H1 (cell line): Measurements from ENCODE around the gene PAXIP1. TPM values are rescaled to one million over a fixed set of nuclear protein-coding genes. Genes with fewer than 3 reads are reported as not detected.

Experiments used
- CTCF ChIA-PET: fragments of 300-600 bp; sonication (Branson Sonifier 250); formaldehyde crosslinking; loops from one replicate; lab custom pipeline; 2021; ENCODE audit not compliant: partially characterized antibody; lab: Charles Lee
- POLR2A ChIA-PET: fragments of 300-600 bp; sonication (Branson Sonifier 250); formaldehyde crosslinking; loops from one replicate; lab custom pipeline; 2021; ENCODE audit warnings: inconsistent platforms; ENCODE audit not compliant: partially characterized antibody; lab: Charles Lee
- DNase-seq, 2 experiments: peaks; one replicate each; pipeline versions ENCODE4 v3.0.0 to v3.0.0-alpha.2; 2010 to 2022; ENCODE audit warnings: low spot score in 2 of 2, low read depth in 1 of 2, mixed read lengths in 1 of 2
- FAIRE-seq: peaks from 2 replicates; lab custom pipeline; 2011; peaks lifted over from hg19 to GRCh38; lab: Jason Lieb, UNC
- H2AFZ ChIP-seq: 2 replicates; pipeline ENCODE4 v1.8.1; 2012; ENCODE audit warnings: low read length, inconsistent platforms
- H2AK5ac ChIP-seq: 2 replicates; pipeline ENCODE4 v1.6.1; 2013; ENCODE audit warnings: low read depth, low read length
- H2BK120ac ChIP-seq: replicated peaks from 2 replicates; pipeline ENCODE3; 2013; ENCODE audit warnings: low read depth, low read length, inconsistent platforms
- H2BK12ac ChIP-seq: 2 replicates; pipeline ENCODE4 v1.6.1; 2013; ENCODE audit warnings: low read depth, low read length
- H2BK15ac ChIP-seq: 2 replicates; pipeline ENCODE4 v1.6.1; 2013; ENCODE audit warnings: low read length
- H2BK20ac ChIP-seq: 2 replicates; pipeline ENCODE4 v1.6.1; 2013; ENCODE audit warnings: low read length
- H2BK5ac ChIP-seq: 2 replicates; pipeline ENCODE4 v1.6.1; 2013; ENCODE audit warnings: low read depth, low read length
- H3K14ac ChIP-seq: 2 replicates; pipeline ENCODE4 v1.6.1; 2013; ENCODE audit warnings: inconsistent platforms; ENCODE audit not compliant: insufficient read length
- H3K18ac ChIP-seq: 2 replicates; pipeline ENCODE4 v1.6.1; 2013; ENCODE audit warnings: low read length; ENCODE audit errors: extremely low read depth
- H3K23ac ChIP-seq: 2 replicates; pipeline ENCODE4 v1.6.1; 2013; ENCODE audit warnings: inconsistent platforms; ENCODE audit not compliant: insufficient read length
- H3K23me2 ChIP-seq: 2 replicates; pipeline ENCODE4 v1.6.1; 2013; ENCODE audit warnings: low read depth, low read length
- H3K27ac ChIP-seq: 2 replicates; pipeline ENCODE4 v1.6.1; 2011; ENCODE audit warnings: low read depth, low read length, inconsistent platforms
- H3K27me3 ChIP-seq, 4 experiments: replicated peaks in 1 of 4; 1 replicate in 1 of 4; 2 replicates in 3 of 4; pipeline versions ENCODE4 v1.6.1 to v1.8.1; 2011 to 2013; ENCODE audit warnings: low read length in 3 of 4, mild to moderate bottlenecking in 3 of 4, inconsistent platforms in 2 of 4, mixed read lengths in 2 of 4, moderate library complexity in 1 of 4; ENCODE audit not compliant: control insufficient read depth in 3 of 4, insufficient read depth in 3 of 4; ENCODE audit errors: extremely low read depth in 1 of 4
- H3K36me3 ChIP-seq, 4 experiments: 2 replicates each; pipeline versions ENCODE4 v1.6.1 to v1.8.1; 2011 to 2013; ENCODE audit warnings: mild to moderate bottlenecking in 4 of 4, low read length in 3 of 4, moderate library complexity in 2 of 4, control low read depth in 1 of 4, inconsistent platforms in 1 of 4; ENCODE audit not compliant: insufficient read depth in 4 of 4, control insufficient read depth in 2 of 4
- H3K4ac ChIP-seq: replicated peaks from 2 replicates; pipeline ENCODE3; 2013; ENCODE audit warnings: low read length, low read depth, mixed read lengths, inconsistent platforms; ENCODE audit not compliant: insufficient read length
- H3K4me1 ChIP-seq, 4 experiments: replicated peaks in 1 of 4; 1 replicate in 1 of 4; 2 replicates in 3 of 4; pipeline versions ENCODE4 v1.6.1 to v1.8.1; 2011 to 2013; ENCODE audit warnings: low read length in 3 of 4, inconsistent platforms in 2 of 4, mixed read lengths in 1 of 4; ENCODE audit not compliant: insufficient read depth in 4 of 4, control insufficient read depth in 3 of 4
- H3K4me2 ChIP-seq, 2 experiments: 2 replicates each; pipeline versions ENCODE4 v1.6.1 to v1.8.1; 2011 to 2013; ENCODE audit warnings: low read depth in 2 of 2, low read length in 2 of 2, control low read depth in 1 of 2, inconsistent platforms in 1 of 2, mild to moderate bottlenecking in 1 of 2; ENCODE audit not compliant: insufficient read depth in 1 of 2
- H3K4me3 ChIP-seq, 4 experiments: fragments of 200-600, 300-600 bp in 1 of 4; sonication (generic), shearing (Covaris generic), sonication (Bioruptor Twin) in 1 of 4; 2 replicates each; pipeline versions ENCODE4 v1.5.1 to v1.8.1; 2011 to 2016; ENCODE audit warnings: low read length in 4 of 4, low read depth in 3 of 4, control low read depth in 2 of 4, inconsistent platforms in 2 of 4, mild to moderate bottlenecking in 2 of 4, mixed read lengths in 1 of 4, moderate library complexity in 1 of 4; ENCODE audit not compliant: insufficient read depth in 2 of 4; ENCODE audit errors: extremely low read depth in 1 of 4
- H3K56ac ChIP-seq: replicated peaks from 2 replicates; pipeline ENCODE3; 2013; ENCODE audit warnings: low read depth, mild to moderate bottlenecking, mixed read lengths, low read length, inconsistent platforms; ENCODE audit not compliant: insufficient read length
- H3K79me1 ChIP-seq: 2 replicates; pipeline ENCODE4 v1.6.1; 2013; ENCODE audit warnings: low read depth, low read length, control low read depth
- H3K79me2 ChIP-seq, 2 experiments: 2 replicates each; pipeline versions ENCODE4 v1.6.1 to v1.8.1; 2012 to 2013; ENCODE audit warnings: low read length in 2 of 2, mild to moderate bottlenecking in 2 of 2, inconsistent platforms in 1 of 2; ENCODE audit not compliant: insufficient read depth in 2 of 2, control insufficient read depth in 1 of 2
- H3K9ac ChIP-seq, 4 experiments: replicated peaks in 1 of 4; 1 replicate in 1 of 4; 2 replicates in 3 of 4; pipeline versions ENCODE4 v1.6.1 to v1.8.1; 2011 to 2013; ENCODE audit warnings: low read depth in 3 of 4, low read length in 3 of 4, control low read depth in 2 of 4, mild to moderate bottlenecking in 2 of 4, moderate library complexity in 2 of 4, inconsistent platforms in 1 of 4; ENCODE audit errors: extremely low read depth in 1 of 4
- H3K9me3 ChIP-seq, 2 experiments: 2 replicates each; pipeline versions ENCODE4 v1.6.1 to v1.8.1; 2012 to 2013; ENCODE audit warnings: mild to moderate bottlenecking in 2 of 2, moderate library complexity in 2 of 2, control low read depth in 1 of 2, inconsistent platforms in 1 of 2, low read depth in 1 of 2, low read length in 1 of 2, mixed read lengths in 1 of 2; ENCODE audit not compliant: insufficient read depth in 2 of 2
- H4K20me1 ChIP-seq, 2 experiments: replicated peaks in 1 of 2; 2 replicates each; pipeline versions ENCODE3 to v1.8.1; 2011 to 2013; ENCODE audit warnings: inconsistent platforms in 2 of 2, low read length in 2 of 2, mild to moderate bottlenecking in 1 of 2; ENCODE audit not compliant: insufficient read depth in 2 of 2, control insufficient read depth in 1 of 2
- H4K5ac ChIP-seq: 2 replicates; pipeline ENCODE4 v1.6.1; 2013; ENCODE audit warnings: low read length, low read depth, mixed read lengths, inconsistent platforms; ENCODE audit not compliant: insufficient read length
- H4K8ac ChIP-seq: 2 replicates; pipeline ENCODE4 v1.8.0; 2013; ENCODE audit warnings: mild to moderate bottlenecking, moderate library complexity, low read length, inconsistent platforms; ENCODE audit not compliant: insufficient read depth; ENCODE audit errors: extremely low read depth
- H4K91ac ChIP-seq: replicated peaks from 2 replicates; pipeline ENCODE3; 2013; ENCODE audit warnings: low read length, mixed read lengths, inconsistent platforms; ENCODE audit not compliant: insufficient read length
- BCL11A ChIP-seq, 2 experiments: IDR thresholded peaks; one replicate each; pipeline ENCODE4 v1.6.1; 2011; ENCODE audit warnings: low read depth in 2 of 2, low read length in 2 of 2, mild to moderate bottlenecking in 2 of 2
- CEBPB ChIP-seq: IDR thresholded peaks from 2 replicates; pipeline ENCODE4 v1.6.1; 2012; ENCODE audit warnings: low read depth, low read length
- KDM4A ChIP-seq: IDR thresholded peaks from one replicate; pipeline ENCODE4 v1.7.1; 2012; ENCODE audit warnings: low read depth, mild to moderate bottlenecking, moderate library complexity, low read length, inconsistent platforms; ENCODE audit not compliant: severe bottlenecking
- KDM5A ChIP-seq: fragments of 200-600 bp; IDR thresholded peaks from 2 replicates; pipeline ENCODE4 v1.7.1; 2012; ENCODE audit warnings: mild to moderate bottlenecking, low read length, inconsistent platforms, mixed read lengths
- PHF8 ChIP-seq: fragments of 200-600 bp; sonication (generic); conservative IDR thresholded peaks from 2 replicates; pipeline ENCODE4 v1.7.1; 2012; ENCODE audit warnings: low read depth, mild to moderate bottlenecking, inconsistent platforms, low read length, moderate library complexity
- RXRA ChIP-seq: IDR thresholded peaks from 2 replicates; pipeline ENCODE4 v1.6.1; 2011; ENCODE audit warnings: low read depth, mild to moderate bottlenecking, low read length, moderate library complexity; ENCODE audit not compliant: insufficient read depth
- SAP30 ChIP-seq: fragments of 300-600 bp; sonication (generic); IDR thresholded peaks from 2 replicates; pipeline ENCODE4 v1.7.1; 2012; ENCODE audit warnings: low read length, moderate library complexity, mild to moderate bottlenecking, inconsistent platforms; ENCODE audit not compliant: insufficient read depth, insufficient replicate concordance
- SIX5 ChIP-seq: IDR thresholded peaks from 2 replicates; pipeline ENCODE4 v1.6.1; 2011; ENCODE audit warnings: mild to moderate bottlenecking, low read depth, low read length
- YY1 ChIP-seq: IDR thresholded peaks from 2 replicates; pipeline ENCODE4 v1.6.1; 2011; ENCODE audit warnings: low read depth, mild to moderate bottlenecking, low read length
- WGBS, 2 experiments: shearing (Covaris generic) in 1 of 2; methylation state at CpG; one replicate each; pipeline versions ENCODE4 v1.1.6 to v1.1.7; 2013 to 2015; ENCODE audit warnings: low lambda C conversion rate in 2 of 2, mixed read lengths in 2 of 2, inconsistent platforms in 1 of 2, low coverage in 1 of 2, missing lambda C conversion rate in 1 of 2; ENCODE audit not compliant: insufficient replicate concordance in 2 of 2, insufficient coverage in 1 of 2, insufficient read length in 1 of 2; ENCODE audit errors: extremely low coverage in 1 of 2, missing lambda C conversion rate in 1 of 2; 5-methylcytosine and 5-hydroxymethylcytosine counted together
- polyA plus RNA-seq, 7 experiments: library from polyadenylated mRNA; depleted of rRNA in 3 of 7; stranded (reverse) in 5 of 7; unstranded in 2 of 7; fragments of >200 nt in 5 of 7; fragments of 200-250 nt in 2 of 7; gene quantifications; 1 replicate in 5 of 7; 2 replicates in 1 of 7; 4 replicates in 1 of 7; pipeline versions ENCODE4 v1.2.1 to v1.2.3, GENCODE V29; 2011 to 2013; ENCODE audit warnings: missing spikeins in 2 of 7, mixed read lengths in 2 of 7
- total RNA-seq: library from RNA; stranded (reverse); fragmentation: NEBNext Ultra II Directional; extraction: Animal tissue kit (Norgen Biotek cat#: 25700); gene quantifications from 2 replicates; pipeline ENCODE4 v1.2.1, GENCODE V29; 2021
- TF ChIP-seq, protein P1 (sequence below): IDR thresholded peaks from 2 replicates; pipeline ENCODE4 v1.6.1; 2012; ENCODE audit warnings: low read length, inconsistent platforms

The PAXIP1 gene
- total and polyA plus RNA-seq, 2 of the 8 experiments (the other 6 are each of a cell fraction or from before 2014, with no cell fraction given) = 32.4 to 32.8 TPM

- Histone ChIP-seq H4K91ac (no peak overlapping the region), H3K4me2 (no peak overlapping the region), H3K23me2 (no peaks in the 10 kb centered on the region), H2BK5ac (no peak overlapping the region), H3K79me2 (no peaks in the 10 kb centered on the region), H3K9ac (no peak overlapping the region), H3K4me3 (no peak overlapping the region), H3K4me1 (no peaks in the 10 kb centered on the region), H4K20me1 (no peaks in the 10 kb centered on the region), H3K23ac (no peak overlapping the region), H3K79me1 (no peaks in the 10 kb centered on the region), H3K4ac (no peak overlapping the region), H3K36me3 (peaks cover 5 to 41% (median 29%) of the 10 kb centered on the region in 4 experiments; a peak in 7 of 8 replicates), H4K5ac (no peak overlapping the region), H2BK12ac (no peak overlapping the region), H3K56ac (no peak overlapping the region), H3K18ac (no peak overlapping the region), H2AK5ac (no peak overlapping the region), H3K9me3 (peaks cover 8 to 9% of the 10 kb centered on the region in 2 experiments; a peak in 3 of 4 replicates), H2BK120ac (no peak overlapping the region), H3K27me3 (no peaks in the 10 kb centered on the region), H4K8ac (no peak overlapping the region), H2BK20ac (no peak overlapping the region), H2AFZ (no peak overlapping the region), H3K14ac (no peak overlapping the region), H2BK15ac (no peak overlapping the region), H3K27ac (no peak overlapping the region)
- no peak for TF ChIP-seq KDM5A
- no peak for TF ChIP-seq SAP30
- no peak for TF ChIP-seq KDM4A
- no peak for TF ChIP-seq CEBPB
- TF ChIP-seq YY1 = no peak
- no peak for TF ChIP-seq BCL11A (IDR thresholded peaks at IDR 0.05; ENCODE audit: low read depth in 2 of 2, low read length in 2 of 2)
- TF ChIP-seq, protein P1, sequence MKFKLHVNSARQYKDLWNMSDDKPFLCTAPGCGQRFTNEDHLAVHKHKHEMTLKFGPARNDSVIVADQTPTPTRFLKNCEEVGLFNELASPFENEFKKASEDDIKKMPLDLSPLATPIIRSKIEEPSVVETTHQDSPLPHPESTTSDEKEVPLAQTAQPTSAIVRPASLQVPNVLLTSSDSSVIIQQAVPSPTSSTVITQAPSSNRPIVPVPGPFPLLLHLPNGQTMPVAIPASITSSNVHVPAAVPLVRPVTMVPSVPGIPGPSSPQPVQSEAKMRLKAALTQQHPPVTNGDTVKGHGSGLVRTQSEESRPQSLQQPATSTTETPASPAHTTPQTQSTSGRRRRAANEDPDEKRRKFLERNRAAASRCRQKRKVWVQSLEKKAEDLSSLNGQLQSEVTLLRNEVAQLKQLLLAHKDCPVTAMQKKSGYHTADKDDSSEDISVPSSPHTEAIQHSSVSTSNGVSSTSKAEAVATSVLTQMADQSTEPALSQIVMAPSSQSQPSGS = no peak
- TF ChIP-seq SIX5 = no peak
- TF ChIP-seq RXRA = no peak
- TF ChIP-seq PHF8 = no peak
- DNase-seq = no peak
- 85% methylated on average over 2 of the region's 2 CpGs; no CpG with 5 or more reads in 1 of the 2 experiments for WGBS, 2 experiments
- ChIA-PET POLR2A (interaction anchor here (1.7 kb wide), 1 partner anchor 8 kb away, joined by 5 read pairs; no protein-coding TSS in a partner anchor), CTCF (interaction anchor here (0.6 to 4.2 kb wide), 6 partner anchors 10 to 807 kb away, joined by 3 to 34 read pairs (median 3); no protein-coding TSS in a partner anchor)
- no peak for FAIRE-seq
Measured at GRCh38 chr7:154942691-154943090, 60.2 kb downstream of the PAXIP1 start.
